K562 (cell line): ENCODE measurements around the gene EHMT2.

Experiments used
- CEBPG ChIP-seq, 3 experiments: fragments of 200-800 bp in 1 of 3; sonication (Bioruptor generic) in 1 of 3; sonication (generic) in 1 of 3; formaldehyde crosslinking in 1 of 3; IDR thresholded peaks in 2 of 3; conservative IDR thresholded peaks in 1 of 3; 2 replicates each; pipeline versions ENCODE4 v1.6.1 to v1.8.0; 2016 to 2022; ENCODE audit warnings: missing compliant biosample characterization in 2 of 3, missing genetic modification characterization in 2 of 3, mild to moderate bottlenecking in 1 of 3, missing genetic modification reagents in 1 of 3
- KDM1A ChIP-seq, 2 experiments: fragments of 450-650 bp; IDR thresholded peaks; 2 replicates each; pipeline ENCODE4 v1.6.1; 2016; ENCODE audit warnings: mild to moderate bottlenecking in 2 of 2
- PREB ChIP-seq: sonication (generic); formaldehyde crosslinking; IDR thresholded peaks from 2 replicates; pipeline ENCODE4 v1.8.1; 2023; ENCODE audit warnings: mild to moderate bottlenecking, missing genetic modification reagents
- RFX5 ChIP-seq: IDR thresholded peaks from 2 replicates; pipeline ENCODE4 v1.6.1; 2011; ENCODE audit warnings: low read depth, mild to moderate bottlenecking, improper control_type of control experiment, low read length
- UBTF ChIP-seq, 2 experiments: IDR thresholded peaks; 2 replicates each; pipeline ENCODE4 v1.6.1; 2012; ENCODE audit warnings: improper control_type of control experiment in 2 of 2, low read depth in 2 of 2, low read length in 2 of 2, borderline replicate concordance in 1 of 2

DNA sequence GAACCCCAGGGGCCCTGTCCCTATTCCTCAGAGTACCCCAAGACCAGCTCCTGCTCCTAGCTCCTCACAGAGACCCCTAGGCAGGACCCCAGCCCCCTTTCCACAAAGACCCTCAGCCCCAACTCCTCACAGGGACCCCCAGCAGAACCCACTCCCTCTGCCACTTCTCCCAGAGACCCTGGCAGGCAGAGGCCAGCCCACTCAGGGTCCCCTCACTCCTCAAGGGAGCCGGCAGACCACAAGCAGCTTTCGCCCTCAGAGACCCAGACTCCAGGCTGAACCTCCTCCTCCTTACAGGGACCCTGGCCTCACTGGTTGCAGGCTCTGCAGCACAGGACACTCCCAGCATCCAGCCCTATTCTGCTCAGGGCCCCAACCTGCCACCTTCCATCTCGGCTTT is 19.3 kb downstream of the EHMT2 start:
- TF ChIP-seq CEBPG (CRISPR knock-in tag; IDR thresholded peaks at IDR 0.05) (no peak), CEBPG (tag; conservative IDR thresholded peaks at IDR 0.05 in 1 of 2, IDR thresholded peaks at IDR 0.05 in 1 of 2) (no peak), UBTF (IDR thresholded peaks at IDR 0.05; ENCODE audit: borderline replicate concordance in 1 of 2, low read depth in 2 of 2, low read length in 2 of 2) (no peak), PREB (CRISPR knock-in tag) (no peak), RFX5 (no peak), KDM1A (IDR thresholded peaks at IDR 0.05) (no peak)
